ENCODE measurements around the gene TMCO1.
"Not testable (repeated sequence)": the region's sequence is repeated elsewhere in the genome, so short reads cannot be mapped to it uniquely, and the experiment has no call there.

TMCO1 gene

GRCh38 chr1:165712764-165713163 is 55.9 kb downstream of the TMCO1 start:
- no peak for TF ChIP-seq ZNF274 (IDR thresholded peaks at IDR 0.05; ENCODE audit: low read depth, low read length)
- H3K4me3 ChIP-seq (ENCODE audit: low read length) = no peak overlapping the region

- TF ChIP-seq ZNF274 (IDR thresholded peaks at IDR 0.05; ENCODE audit: low read depth, low read length) = no peak
- H3K4me3 ChIP-seq (ENCODE audit: low read length) = no peak overlapping the region
Measured at GRCh38 chr1:165707984-165708706, 60.5 kb downstream of the TMCO1 start.

DNA sequence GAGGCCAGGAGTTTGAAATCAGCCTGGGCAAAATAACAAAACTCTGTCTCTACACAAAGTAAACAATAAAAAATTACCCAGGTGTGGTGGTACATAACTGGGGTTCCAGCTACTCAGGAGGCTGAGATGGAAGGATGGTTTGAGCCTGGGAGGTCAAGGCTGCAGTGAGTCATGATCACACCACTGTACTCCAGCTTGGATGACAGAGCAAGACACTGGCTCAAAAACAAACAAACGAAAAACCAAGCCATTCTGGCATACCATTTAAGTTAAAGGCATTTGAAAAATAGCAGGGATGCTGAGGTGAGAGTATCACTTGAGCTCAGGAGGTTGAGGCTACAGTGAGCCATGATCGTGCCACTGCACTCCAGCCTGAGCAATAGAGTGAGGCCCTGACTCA is 65.0 kb downstream of the TMCO1 start:
- TF ChIP-seq ZNF274 (IDR thresholded peaks at IDR 0.05; ENCODE audit: low read depth, low read length) = no peak
- no peak overlapping the region for H3K4me3 ChIP-seq (ENCODE audit: low read length)

GRCh38 chr1:165701922-165702321 is 66.7 kb downstream of the TMCO1 start:
- not testable (repeated sequence) for H3K4me3 ChIP-seq (ENCODE audit: low read length)

DNA sequence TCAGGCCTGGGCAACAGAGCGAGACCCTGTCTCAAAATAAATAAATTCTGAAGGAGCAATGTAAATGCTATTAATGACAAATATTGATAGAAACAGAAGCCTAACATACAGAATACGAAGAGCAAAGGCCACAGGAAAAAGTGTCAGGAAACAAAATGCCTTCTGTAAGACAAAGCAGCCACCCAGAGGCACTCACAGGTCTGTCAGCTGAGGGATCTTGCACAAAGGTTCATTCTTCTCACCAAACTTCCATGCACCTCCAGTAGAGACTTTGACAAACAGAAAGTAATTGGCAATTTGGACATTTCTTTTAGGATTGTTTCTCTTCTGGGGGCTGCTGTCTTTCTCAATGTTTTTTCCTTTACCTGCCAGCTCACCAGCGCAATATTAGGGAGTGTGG is 69.1 kb downstream of the TMCO1 start:
- no peak overlapping the region for H3K4me3 ChIP-seq (ENCODE audit: low read length)
- no peak for TF ChIP-seq ZNF274 (IDR thresholded peaks at IDR 0.05; ENCODE audit: low read depth, low read length)

DNA sequence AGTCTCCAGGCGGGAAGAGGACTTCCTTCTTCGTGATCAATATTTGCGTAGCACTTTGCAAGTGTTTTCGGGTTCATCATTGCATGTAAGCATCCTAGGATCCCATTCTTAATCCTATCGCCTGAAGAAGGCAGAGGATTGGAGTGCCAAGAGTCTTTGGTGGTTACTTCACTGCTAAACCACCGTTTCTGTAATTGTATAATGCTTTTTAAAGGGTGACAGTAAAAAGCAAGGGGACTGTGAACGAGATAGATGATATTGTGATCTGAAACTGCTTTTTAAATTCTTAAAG is 70.0 kb downstream of the TMCO1 start:
- no peak for TF ChIP-seq ZNF274 (IDR thresholded peaks at IDR 0.05; ENCODE audit: low read depth, low read length)
- peak overlapping the region; percentile 84 for H3K4me3 ChIP-seq (ENCODE audit: low read length)

GRCh38 chr1:165697881-165698760 is 70.5 kb downstream of the TMCO1 start, which contains the start of gene ALDH9A1:
TSS of gene ALDH9A1 (minus strand) at chr1:165698562. CDS start at chr1:165698558, 4 bp downstream.
- peak within 1 kb of the TSS; percentile 84 for H3K4me3 ChIP-seq (ENCODE audit: low read length)
- TF ChIP-seq ZNF274 (IDR thresholded peaks at IDR 0.05; ENCODE audit: low read depth, low read length) = no peak

DNA sequence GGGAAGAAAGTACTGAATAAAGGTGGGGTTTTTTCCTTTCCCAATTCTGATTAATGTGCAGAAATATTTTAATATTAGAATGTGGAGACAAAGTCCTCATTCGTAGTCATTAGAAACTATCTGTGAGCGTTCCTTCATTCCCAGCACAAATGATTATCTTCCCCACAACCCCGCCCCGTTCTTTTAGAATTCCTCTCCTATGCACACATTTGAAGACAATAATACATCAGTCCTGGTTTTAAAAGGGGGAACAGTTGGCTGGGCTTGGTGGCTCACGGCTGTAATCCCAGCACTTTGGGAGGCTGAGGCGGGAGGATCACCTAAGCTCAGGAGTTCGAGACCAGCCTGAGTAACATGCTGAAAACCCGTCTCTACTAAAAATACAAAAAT is 71.2 kb downstream of the TMCO1 start:
- peak overlapping the region; percentile 84 for H3K4me3 ChIP-seq (ENCODE audit: low read length)
- TF ChIP-seq ZNF274 (IDR thresholded peaks at IDR 0.05; ENCODE audit: low read depth, low read length) = no peak

- no peak for TF ChIP-seq ZNF274 (IDR thresholded peaks at IDR 0.05; ENCODE audit: low read depth, low read length)
- peak overlapping the region; percentile 37 for H3K4me3 ChIP-seq (ENCODE audit: low read length)
Measured at GRCh38 chr1:165696625-165697100, 72.0 kb downstream of the TMCO1 start.

GRCh38 chr1:165695031-165695430 is 73.6 kb downstream of the TMCO1 start:
- H3K4me3 ChIP-seq (ENCODE audit: low read length) = no peak overlapping the region
- no peak for TF ChIP-seq ZNF274 (IDR thresholded peaks at IDR 0.05; ENCODE audit: low read depth, low read length)

DNA sequence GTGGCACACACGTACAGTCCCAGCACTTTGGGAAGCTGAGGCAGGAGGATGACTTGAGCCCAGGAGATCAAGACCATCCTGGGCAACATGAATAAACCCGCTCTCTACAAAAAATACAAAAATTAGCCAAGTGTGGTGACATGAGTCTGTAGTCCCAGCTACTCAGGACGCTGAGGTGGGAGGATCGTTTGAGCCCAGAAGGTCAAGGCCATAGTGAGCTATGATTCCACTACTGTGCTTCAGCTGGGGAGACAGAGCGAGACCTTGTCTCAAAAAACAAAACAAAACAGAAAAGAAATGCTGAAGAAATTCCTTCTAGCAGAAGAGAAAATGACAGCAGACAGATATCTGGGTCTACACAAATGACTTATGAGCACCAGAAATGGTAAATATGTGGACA is 80.6 kb downstream of the TMCO1 start:
- H3K4me3 ChIP-seq (ENCODE audit: low read length) = no peak overlapping the region
- no peak for TF ChIP-seq ZNF274 (IDR thresholded peaks at IDR 0.05; ENCODE audit: low read depth, low read length)

DNA sequence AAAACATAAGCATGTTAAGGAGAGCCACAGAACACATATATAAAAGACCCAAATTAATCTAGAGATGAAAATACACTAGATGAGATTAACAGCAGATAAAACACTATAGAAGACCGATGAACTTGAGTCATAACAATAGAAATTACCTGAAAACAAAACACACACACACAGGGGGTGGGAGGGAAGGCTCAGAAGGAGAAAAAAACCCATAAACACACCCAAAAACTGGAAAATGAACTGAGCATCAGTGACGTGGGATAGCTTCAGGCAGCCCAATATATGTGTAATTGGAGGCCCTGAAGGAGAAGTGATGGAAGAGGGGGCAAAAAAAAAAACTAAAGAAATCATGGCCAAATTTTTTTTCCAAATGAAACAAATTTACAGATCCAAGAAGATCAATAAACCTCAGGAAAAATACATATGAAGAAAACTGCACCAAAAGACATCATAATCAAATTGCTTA is 81.7 kb downstream of the TMCO1 start:
- no peak for TF ChIP-seq ZNF274 (IDR thresholded peaks at IDR 0.05; ENCODE audit: low read depth, low read length)
- no peak overlapping the region for H3K4me3 ChIP-seq (ENCODE audit: low read length)

DNA sequence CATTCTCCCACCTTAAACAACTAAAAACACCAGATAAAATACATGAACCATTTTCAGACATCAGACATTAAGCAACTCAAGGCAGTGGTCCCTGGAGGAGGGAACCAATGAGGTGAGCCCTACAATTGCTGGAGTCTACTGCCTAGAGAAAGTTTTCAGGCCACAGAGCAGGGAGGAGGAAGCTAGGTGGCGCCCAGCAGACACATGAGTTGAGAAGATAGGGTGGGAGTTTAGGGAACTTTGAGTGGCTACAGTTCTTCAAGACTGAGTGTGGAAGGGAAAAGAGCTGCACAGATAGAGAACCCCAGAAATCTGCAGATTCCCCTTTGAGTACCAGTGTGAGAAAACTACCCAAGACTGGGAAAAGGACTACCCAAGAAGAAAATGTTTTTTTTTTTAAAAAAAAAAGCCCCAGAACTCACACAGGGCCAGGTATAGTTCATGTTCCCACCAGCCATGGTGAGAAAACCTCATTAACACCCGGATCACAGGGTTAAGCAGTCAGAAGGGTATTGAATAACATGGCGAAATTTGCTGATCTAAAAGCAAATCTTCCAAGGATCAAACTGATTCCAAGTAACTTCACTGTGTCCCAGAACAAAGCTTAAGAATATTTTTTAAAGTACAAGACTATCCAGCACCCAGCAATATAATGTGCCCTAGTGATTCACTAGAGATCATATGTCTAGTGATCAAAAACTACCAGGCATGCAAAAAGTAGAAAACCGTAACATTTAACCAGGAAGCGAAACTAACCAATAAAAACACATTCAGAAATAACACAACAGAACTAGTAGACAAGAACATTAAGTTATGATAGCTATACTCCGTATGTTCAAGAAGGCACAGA is 82.3 kb downstream of the TMCO1 start:
- no peak overlapping the region for H3K4me3 ChIP-seq (ENCODE audit: low read length)

DNA sequence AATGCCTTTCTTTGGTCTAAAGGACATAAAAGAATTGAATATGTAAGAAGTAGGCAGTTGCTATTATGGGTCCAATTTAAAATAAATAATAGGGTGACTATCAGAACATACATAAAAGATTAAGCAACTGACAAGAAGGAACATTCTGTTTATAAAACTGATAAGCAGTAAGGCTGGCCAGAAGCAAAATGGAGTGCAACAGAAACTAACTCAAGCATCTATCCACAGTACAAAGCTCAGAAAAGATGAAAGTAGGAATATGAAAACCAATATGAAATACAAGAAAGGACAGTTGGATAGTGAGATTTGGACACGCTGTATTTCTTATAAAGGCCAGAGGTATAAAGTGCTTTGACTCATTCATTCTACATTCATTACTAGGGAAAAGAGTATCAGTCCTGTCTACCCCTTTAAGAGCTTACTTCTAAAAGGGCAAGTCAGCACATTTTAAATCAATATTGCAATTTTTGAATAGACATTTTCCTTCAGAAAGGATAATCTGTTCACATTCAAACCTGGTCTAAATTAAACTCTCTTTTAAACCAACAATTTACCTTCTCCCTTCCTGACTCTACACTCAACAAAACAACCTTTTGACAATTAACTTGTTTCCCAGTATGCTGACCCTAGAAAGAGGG is 84.7 kb downstream of the TMCO1 start:
- TF ChIP-seq ZNF274 (IDR thresholded peaks at IDR 0.05; ENCODE audit: low read depth, low read length) = no peak
- no peak overlapping the region for H3K4me3 ChIP-seq (ENCODE audit: low read length)

More for the DNA sequence above, 82.3 kb downstream of the TMCO1 start:
- TF ChIP-seq ZNF274 (IDR thresholded peaks at IDR 0.05; ENCODE audit: low read depth, low read length) = no peak

GRCh38 chr1:165680773-165681172 is 87.9 kb downstream of the TMCO1 start:
- H3K4me3 ChIP-seq (ENCODE audit: low read length) = not testable (repeated sequence)
